HL-60/S4 treated with phorbol 12-myristate 13-acetate at 8.2 ng/mL for 4 days and 3 days (cell line): ENCODE results near the gene C16orf74.

Experiments used
- in situ Hi-C: fragments of 300-500 bp; cut with MboI; formaldehyde crosslinking; loops from 2 replicates; pipeline ENCODE4 v1.15.0; 2022; ENCODE audit warnings: low sequenced_read_pairs

Gene C16orf74

GRCh38 chr16:85719605-85720301, 31.1 kb downstream of the C16orf74 start:
- in situ Hi-C loops = no loop called here

- in situ Hi-C loops = no loop called here
Observed at GRCh38 chr16:85718682-85719081, 32.2 kb downstream of the C16orf74 start.

DNA sequence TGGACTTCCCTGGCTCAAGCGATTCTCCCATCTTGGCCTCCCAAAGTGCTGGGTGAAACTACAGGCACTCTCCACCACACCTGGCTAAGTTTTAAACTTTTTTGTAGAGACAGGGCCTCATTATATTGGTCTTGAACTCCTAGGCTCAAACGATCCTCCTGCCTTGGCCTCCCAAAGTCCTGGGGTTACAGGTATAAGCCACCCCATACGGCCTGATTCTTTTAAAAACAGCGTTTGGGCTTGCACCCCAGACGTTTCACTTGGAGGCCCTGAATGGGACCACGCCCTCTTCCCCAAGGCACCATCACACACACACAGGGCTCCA, 32.8 kb downstream of the C16orf74 start:
- in situ Hi-C loops = no loop called here

GRCh38 chr16:85717393-85718152, 33.3 kb downstream of the C16orf74 start:
- in situ Hi-C loops = no loop called here

DNA sequence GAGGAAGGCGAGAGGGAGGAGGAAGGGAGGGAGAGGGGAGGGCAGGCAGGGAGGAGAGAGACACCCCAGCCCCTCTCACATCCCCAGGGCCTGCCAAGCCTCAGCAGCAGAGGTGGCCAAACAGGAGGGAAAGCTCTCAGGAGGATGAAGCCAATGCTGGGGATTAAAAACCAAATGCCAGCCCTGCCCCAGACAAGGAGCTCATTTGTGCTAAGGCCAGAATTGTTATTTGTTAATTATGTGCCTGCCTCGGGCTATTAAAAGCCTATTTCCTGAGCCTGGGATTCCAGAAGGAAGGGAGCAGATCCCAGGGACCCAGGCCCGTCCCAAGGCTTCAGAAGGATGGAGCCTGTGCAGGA, 34.2 kb downstream of the C16orf74 start:
- in situ Hi-C loops = no loop called here

- in situ Hi-C loops = no loop called here
Observed at GRCh38 chr16:85716022-85716679, 34.7 kb downstream of the C16orf74 start.

DNA sequence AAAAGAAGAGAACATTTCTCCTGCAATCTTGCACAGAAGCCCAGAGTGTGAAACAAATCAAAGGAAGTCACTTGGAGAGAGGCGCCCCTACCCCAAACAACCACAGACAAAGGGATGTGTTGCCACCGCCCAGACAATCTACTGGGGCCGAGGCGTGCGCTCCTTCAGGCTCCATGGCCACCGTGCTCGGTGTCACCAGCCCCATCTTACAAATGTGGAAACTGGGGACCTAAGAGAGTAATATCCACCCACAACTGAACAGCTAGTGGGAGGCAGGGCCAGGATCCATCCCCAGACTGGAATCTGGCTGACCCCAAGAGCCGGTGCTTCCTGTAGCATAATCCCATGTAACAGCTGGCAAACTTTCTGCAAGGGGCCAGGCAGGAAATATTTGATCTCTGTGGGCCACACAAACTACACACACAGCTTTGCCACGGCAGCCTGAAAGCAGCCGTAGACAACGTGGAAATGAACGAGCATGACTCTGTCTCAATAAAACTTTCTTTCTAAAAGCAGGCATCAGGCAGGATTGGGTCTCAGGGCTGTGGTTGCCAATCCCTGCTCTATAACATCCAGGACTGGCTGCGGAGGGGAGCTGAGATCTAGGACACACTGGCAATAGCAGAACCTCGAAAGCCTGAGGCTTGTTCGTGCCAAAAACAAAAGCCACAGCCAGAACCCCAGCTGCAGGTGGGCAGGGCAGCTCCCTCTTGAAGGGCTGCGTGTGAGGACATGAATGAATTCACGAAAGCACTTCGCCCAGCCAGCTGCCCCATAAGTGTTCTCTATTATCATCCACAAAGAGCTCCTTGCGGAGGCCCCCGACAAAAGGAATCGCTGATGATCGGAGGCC, 35.5 kb downstream of the C16orf74 start:
- in situ Hi-C loops = no loop called here

- in situ Hi-C loops = no loop called here
Observed at GRCh38 chr16:85712801-85713200, 38.1 kb downstream of the C16orf74 start.

DNA sequence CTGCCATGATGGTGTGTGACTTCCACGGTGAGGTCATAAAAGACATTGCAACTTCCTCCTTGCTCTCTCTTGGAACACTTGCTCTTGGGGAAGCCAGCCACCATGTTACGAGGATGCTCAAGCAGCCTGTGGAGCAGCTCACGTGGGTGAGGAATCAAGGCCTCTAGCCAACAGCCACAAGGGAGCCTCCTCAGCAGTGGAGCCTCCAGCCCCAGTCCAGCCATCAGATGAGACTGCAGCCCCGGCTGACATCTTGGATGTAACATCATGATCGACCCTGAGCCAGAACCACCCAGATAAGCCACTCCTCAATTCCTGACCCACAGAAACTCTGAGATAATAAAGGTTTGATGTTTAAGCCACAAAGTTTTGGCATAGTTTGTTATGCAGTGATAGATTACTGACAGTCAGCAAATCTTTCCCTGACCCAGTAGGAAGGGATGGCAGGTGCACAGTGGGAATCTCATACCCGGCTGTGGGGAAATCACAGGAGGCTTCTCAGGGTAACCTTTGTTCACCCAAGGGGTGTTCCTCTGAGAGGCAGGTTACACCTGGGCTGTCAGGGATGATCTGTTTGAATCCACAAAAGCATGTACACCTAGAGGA, 38.8 kb downstream of the C16orf74 start:
- in situ Hi-C loops = no loop called here

- in situ Hi-C loops = no loop called here
Observed at GRCh38 chr16:85710732-85711131, 40.2 kb downstream of the C16orf74 start.

- in situ Hi-C loops = no loop called here
Observed at GRCh38 chr16:85709766-85710585, 40.9 kb downstream of the C16orf74 start.

GRCh38 chr16:85708338-85708737, 42.6 kb downstream of the C16orf74 start:
- in situ Hi-C loops = no loop called here

DNA sequence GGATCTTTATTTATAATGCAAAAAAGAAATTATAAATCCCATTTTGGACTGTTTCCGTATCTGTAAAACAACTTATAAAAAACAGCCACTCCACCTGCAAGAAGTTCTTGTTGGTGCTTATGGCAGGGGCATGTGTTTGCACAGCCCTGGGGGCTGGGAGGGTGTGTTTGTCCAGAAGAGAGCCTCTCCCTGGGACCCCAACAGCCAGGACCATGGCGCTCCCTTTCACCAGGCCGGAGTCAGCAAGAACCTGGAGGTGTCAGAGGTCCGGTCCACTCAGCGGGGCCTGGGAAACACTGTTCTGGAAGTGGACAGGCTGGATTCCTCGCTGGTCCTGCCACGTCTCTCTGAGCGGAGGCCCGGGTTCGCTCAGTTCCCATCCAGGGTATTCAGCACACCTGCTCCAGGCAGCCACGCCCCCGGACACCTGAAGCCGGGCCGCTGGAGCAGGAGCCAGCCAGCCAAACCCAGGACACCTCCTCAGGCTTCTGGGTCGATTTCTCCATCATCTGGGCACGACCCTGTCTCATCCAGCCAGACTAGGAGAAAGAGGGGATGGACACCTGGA, 43.3 kb downstream of the C16orf74 start:
- in situ Hi-C loops = no loop called here

DNA sequence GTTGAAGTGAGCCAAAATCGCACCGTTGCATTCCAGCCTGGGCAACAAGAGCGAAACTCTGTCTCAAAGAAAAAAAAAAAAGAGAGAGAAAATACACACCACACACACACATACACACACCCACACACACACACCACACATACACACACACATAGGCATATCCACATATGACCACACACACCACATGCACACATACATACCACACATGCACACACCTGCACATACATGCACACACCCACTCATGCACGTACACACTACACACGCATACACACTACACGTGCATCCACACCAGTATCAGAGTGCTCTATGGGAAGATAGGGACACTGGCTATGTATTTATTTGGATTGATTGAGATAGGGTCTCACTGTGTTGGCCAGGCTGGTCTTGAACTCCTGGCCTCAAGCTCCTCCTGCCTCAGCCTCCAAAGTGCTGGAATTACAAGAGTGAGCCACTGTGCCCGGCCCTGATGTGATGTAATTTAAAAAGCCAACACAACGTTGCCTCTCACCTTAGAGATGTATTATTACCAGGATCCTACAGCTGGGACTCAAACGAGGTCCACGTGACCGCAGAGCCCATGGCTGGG, 44.4 kb downstream of the C16orf74 start:
- in situ Hi-C loops = no loop called here

GRCh38 chr16:85704900-85705846, 45.7 kb downstream of the C16orf74 start:
- in situ Hi-C loops = no loop called here

DNA sequence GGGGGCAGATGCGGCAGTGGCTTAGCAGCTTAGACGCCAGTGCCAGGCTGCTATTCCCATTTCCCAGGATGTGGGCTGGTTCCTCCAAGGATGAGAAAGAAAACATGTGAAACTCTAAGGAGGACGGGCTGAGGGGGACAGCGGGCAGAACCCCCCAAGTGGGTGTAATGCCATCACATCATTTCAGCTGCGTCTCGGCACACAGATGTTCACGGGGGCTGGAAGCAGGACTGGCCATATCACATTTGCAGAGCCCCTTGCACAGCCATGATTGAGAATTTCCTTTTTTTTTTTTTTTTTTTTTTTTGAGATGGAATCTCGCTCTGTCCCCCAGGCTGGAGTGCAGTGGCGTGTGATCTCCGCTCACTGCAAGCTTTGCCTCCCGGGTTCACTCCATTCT, 46.9 kb downstream of the C16orf74 start:
- in situ Hi-C loops = no loop called here

GRCh38 chr16:85699628-85700027, 51.3 kb downstream of the C16orf74 start:
- in situ Hi-C loops = no loop called here

GRCh38 chr16:85698935-85699558, 51.8 kb downstream of the C16orf74 start:
- in situ Hi-C loops = no loop called here
